HL-60 (cell line): Measurements from ENCODE around the gene NANOS1.

Experiments
- CTCF ChIP-seq: IDR thresholded peaks from one replicate; pipeline ENCODE4 v1.5.1; 2011; ENCODE audit warnings: low read length, control low read depth, inconsistent platforms; ENCODE audit not compliant: insufficient read depth
- GABPA ChIP-seq: IDR thresholded peaks from 2 replicates; pipeline ENCODE4 v1.6.1; 2012; ENCODE audit warnings: low read depth
- POLR2AphosphoS5 ChIP-seq: IDR thresholded peaks from 2 replicates; pipeline ENCODE4 v1.6.1; 2012; ENCODE audit warnings: low read depth
- REST ChIP-seq: IDR thresholded peaks from 2 replicates; pipeline ENCODE4 v1.6.1; 2012; ENCODE audit warnings: low read depth; ENCODE audit not compliant: insufficient replicate concordance

GRCh38 chr10:118982366-118982765, 47.1 kb upstream of the NANOS1 start:
- TF ChIP-seq CTCF: no peak
- TF ChIP-seq GABPA: no peak
- TF ChIP-seq POLR2AphosphoS5: no peak
- TF ChIP-seq REST: no peak
